GM21619 (cell line): Measurements from ENCODE around the gene SNTB2.

Experiments used
- ATAC-seq: cut with Tn5 transposase; IDR thresholded peaks from one replicate; pipeline ENCODE4 v1.9.1; 2021; ENCODE audit not compliant: unreplicated experiment

SNTB2 gene

GRCh38 chr16:69316595-69317034, 129.7 kb downstream of the SNTB2 start:
- no peak for ATAC-seq

GRCh38 chr16:69318177-69318910, 131.4 kb downstream of the SNTB2 start:
- ATAC-seq = no peak

- ATAC-seq = no peak
These were observed 131.9 kb downstream of the SNTB2 start for GRCh38 chr16:69318911-69319289.

- ATAC-seq = no peak
These were observed 132.4 kb downstream of the SNTB2 start for GRCh38 chr16:69319381-69319780.

- ATAC-seq = no peak
These were observed 133.1 kb downstream of the SNTB2 start for GRCh38 chr16:69319826-69320739.

- ATAC-seq = no peak
These were observed 133.7 kb downstream of the SNTB2 start for GRCh38 chr16:69320740-69321073.

GRCh38 chr16:69321080-69321479, 134.1 kb downstream of the SNTB2 start:
- ATAC-seq = no peak

GRCh38 chr16:69322343-69322742, 135.4 kb downstream of the SNTB2 start:
- ATAC-seq = no peak

- ATAC-seq = no peak
These were observed 136.5 kb downstream of the SNTB2 start for GRCh38 chr16:69323415-69323814.

GRCh38 chr16:69324013-69324531, 137.1 kb downstream of the SNTB2 start:
- no peak for ATAC-seq

GRCh38 chr16:69324585-69325253, 137.8 kb downstream of the SNTB2 start:
- no peak for ATAC-seq

- ATAC-seq = no peak
These were observed 138.8 kb downstream of the SNTB2 start for GRCh38 chr16:69325784-69326171.

- ATAC-seq = no peak
These were observed 139.4 kb downstream of the SNTB2 start for GRCh38 chr16:69326172-69326873.

- ATAC-seq = no peak
These were observed 140.8 kb downstream of the SNTB2 start for GRCh38 chr16:69327585-69328310.

GRCh38 chr16:69328854-69329316, 141.9 kb downstream of the SNTB2 start:
- ATAC-seq = no peak

- ATAC-seq = peak; percentile 28
These were observed 142.7 kb downstream of the SNTB2 start for GRCh38 chr16:69329369-69330285.

GRCh38 chr16:69330286-69331109, 143.5 kb downstream of the SNTB2 start, which contains the start of gene PDF:
PDF (minus strand) TSS chr16:69330588; CDS start chr16:69330570, 18 bp downstream.
- ATAC-seq = peak; percentile 96

- ATAC-seq = no peak
These were observed 147.7 kb downstream of the SNTB2 start for GRCh38 chr16:69334696-69335095.
